ENCODE data around the gene IL33.

GRCh38 chr9:6239048-6239461 is 23.4 kb downstream of the IL33 start:
- TF ChIP-seq CTCF (IDR thresholded peaks at IDR 0.05) = no peak
- no peak for TF ChIP-seq POLR2A (IDR thresholded peaks at IDR 0.05)

Data from body of pancreas (tissue), 4 donors.